GM12878 (cell line): ENCODE data around the gene FSTL4. TPM values are rescaled to one million over a fixed set of nuclear protein-coding genes. Genes with fewer than 3 reads are reported as not detected.

Source experiments
- CEBPZ ChIP-seq: fragments of 150-350 bp; IDR thresholded peaks from 2 replicates; pipeline ENCODE4 v1.6.1; 2016; ENCODE audit warnings: low read depth, low read length
- ELK1 ChIP-seq: IDR thresholded peaks from 2 replicates; pipeline ENCODE4 v1.6.1; 2012; ENCODE audit warnings: low read depth, low read length, improper control_type of control experiment
- NR2F1 ChIP-seq: fragments of 450-650 bp; conservative IDR thresholded peaks from 2 replicates; pipeline ENCODE4 v1.6.1; 2017; ENCODE audit warnings: mild to moderate bottlenecking
- SRF ChIP-seq, 2 experiments: IDR thresholded peaks; 2 replicates each; pipeline ENCODE4 v1.6.1; 2011; ENCODE audit warnings: low read depth in 2 of 2, low read length in 2 of 2, mild to moderate bottlenecking in 1 of 2, moderate library complexity in 1 of 2
- SUZ12 ChIP-seq: fragments of 200-600 bp; sonication (generic); IDR thresholded peaks from one replicate; pipeline ENCODE4 v1.6.1; 2018; ENCODE audit warnings: antibody characterized with exemption, mild to moderate bottlenecking; ENCODE audit not compliant: unreplicated experiment
- TCF3 ChIP-seq: IDR thresholded peaks from 2 replicates; pipeline ENCODE4 v1.6.1; 2012; ENCODE audit warnings: low read depth, mild to moderate bottlenecking, low read length, borderline replicate concordance; ENCODE audit not compliant: insufficient read depth
- WRNIP1 ChIP-seq: IDR thresholded peaks from 2 replicates; pipeline ENCODE4 v1.6.1; 2011; ENCODE audit warnings: low read depth, low read length, improper control_type of control experiment, borderline replicate concordance
- polyA plus RNA-seq, 11 experiments: library from polyadenylated mRNA; depleted of rRNA in 4 of 11; unstranded in 6 of 11; stranded (reverse) in 5 of 11; fragments of >200 nt; fragmentation: Nextera tagmentation in 4 of 11; fragmentation: Illumina TruSeq in 1 of 11; extraction: Ambion mirVana in 4 of 11; extraction: Trizol in 1 of 11; gene quantifications; 1 replicate in 1 of 11; 2 replicates in 10 of 11; pipeline versions ENCODE4 v1.2.1 to v1.2.3, GENCODE V29; 2011 to 2016; ENCODE audit warnings: inconsistent platforms in 2 of 11, missing spikeins in 2 of 11, low read depth in 1 of 11
- total RNA-seq, 4 experiments: library from RNA; depleted of rRNA in 3 of 4; stranded (reverse); fragments of >200 nt in 3 of 4; fragmentation: Illumina TruSeq in 1 of 4; extraction: Trizol in 1 of 4; gene quantifications; 2 replicates each; pipeline versions ENCODE4 v1.2.1 to v1.2.3, GENCODE V29; 2013 to 2021
- TF ChIP-seq, protein P1 (sequence below): fragments of 450-650 bp; IDR thresholded peaks from 2 replicates; pipeline ENCODE4 v1.6.1; 2016; ENCODE audit warnings: mild to moderate bottlenecking

Gene FSTL4
- total and polyA plus RNA-seq, 10 of the 15 experiments (the other 5 are each of a cell fraction or from before 2014, with no cell fraction given) = 0.01 to 0.79 (median 0.21) TPM; not detected in 6

DNA sequence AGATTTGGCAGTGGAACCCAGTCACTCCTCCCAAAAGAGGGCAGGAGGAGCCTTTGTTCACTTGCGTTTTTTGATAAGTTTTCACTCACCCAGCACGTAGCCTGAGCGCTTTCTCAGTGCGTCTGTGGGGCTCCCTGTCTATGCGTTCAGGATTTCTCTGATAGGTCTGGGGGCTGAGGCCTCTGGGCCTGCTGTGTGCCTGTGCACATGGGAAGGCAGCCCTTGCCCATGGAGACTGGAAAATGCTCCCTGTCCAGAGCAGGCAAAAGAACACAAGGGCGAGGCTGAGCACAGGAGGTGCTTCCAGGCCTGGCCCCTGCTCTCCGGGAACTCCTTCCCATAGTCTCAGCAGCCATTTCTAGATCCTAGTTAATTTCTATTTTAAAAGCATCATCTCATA, 249.9 kb downstream of the FSTL4 start (continued):
- TF ChIP-seq, protein P1, sequence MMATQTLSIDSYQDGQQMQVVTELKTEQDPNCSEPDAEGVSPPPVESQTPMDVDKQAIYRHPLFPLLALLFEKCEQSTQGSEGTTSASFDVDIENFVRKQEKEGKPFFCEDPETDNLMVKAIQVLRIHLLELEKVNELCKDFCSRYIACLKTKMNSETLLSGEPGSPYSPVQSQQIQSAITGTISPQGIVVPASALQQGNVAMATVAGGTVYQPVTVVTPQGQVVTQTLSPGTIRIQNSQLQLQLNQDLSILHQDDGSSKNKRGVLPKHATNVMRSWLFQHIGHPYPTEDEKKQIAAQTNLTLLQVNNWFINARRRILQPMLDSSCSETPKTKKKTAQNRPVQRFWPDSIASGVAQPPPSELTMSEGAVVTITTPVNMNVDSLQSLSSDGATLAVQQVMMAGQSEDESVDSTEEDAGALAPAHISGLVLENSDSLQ = no peak
- TF ChIP-seq SUZ12 (no peak), ELK1 (no peak), TCF3 (no peak), CEBPZ (no peak), NR2F1 (no peak), WRNIP1 (no peak), SRF (IDR thresholded peaks at IDR 0.05; ENCODE audit: low read depth in 2 of 2, low read length in 2 of 2) (no peak)
